Myocyte (in vitro differentiated cells): ENCODE data around the gene LMF2. TPM values are rescaled to one million over a fixed set of nuclear protein-coding genes. Genes with fewer than 3 reads are reported as not detected.

Source experiments
- DNase-seq: peaks from one replicate; pipeline ENCODE4 v3.0.0-alpha.2; 2012; ENCODE audit warnings: low read depth
- total RNA-seq: library from RNA; depleted of rRNA; stranded (reverse); fragments of >200 nt; gene quantifications from 2 replicates; pipeline ENCODE4 v1.2.3, GENCODE V29; 2014

LMF2 gene
- total RNA-seq, 1 donor from 2014 or later = 41.3 TPM

GRCh38 chr22:50504369-50505211 is 2.9 kb downstream of the LMF2 start:
- DNase-seq = no peak

- DNase-seq = no peak
Observed at GRCh38 chr22:50503475-50504145, 3.9 kb downstream of the LMF2 start.

- no peak for DNase-seq
Observed at GRCh38 chr22:50502628-50503474, 4.7 kb downstream of the LMF2 start.

GRCh38 chr22:50502096-50502495 is 5.4 kb downstream of the LMF2 start:
- DNase-seq = no peak

GRCh38 chr22:50500452-50500851 is 7.0 kb downstream of the LMF2 start:
- DNase-seq = no peak

GRCh38 chr22:50498322-50498890 is 9.1 kb downstream of the LMF2 start:
- peak; percentile 66 for DNase-seq

- DNase-seq = no peak
Observed at GRCh38 chr22:50497093-50497492, 10.4 kb downstream of the LMF2 start.

GRCh38 chr22:50490531-50491308 is 16.8 kb downstream of the LMF2 start:
- DNase-seq = no peak

GRCh38 chr22:50489363-50490243 is 17.9 kb downstream of the LMF2 start:
- DNase-seq = no peak

GRCh38 chr22:50488886-50489285 is 18.6 kb downstream of the LMF2 start:
- no peak for DNase-seq

GRCh38 chr22:50488006-50488677 is 19.4 kb downstream of the LMF2 start:
- DNase-seq = no peak

- DNase-seq = no peak
Observed at GRCh38 chr22:50487290-50488005, 20.1 kb downstream of the LMF2 start.

- DNase-seq = no peak
Observed at GRCh38 chr22:50486561-50487289, 20.8 kb downstream of the LMF2 start, which contains the start of gene MIOX. MIOX (plus strand) TSS chr22:50486859; CDS start chr22:50486898, 39 bp downstream.

- no peak for DNase-seq
Observed at GRCh38 chr22:50485221-50486131, 22.0 kb downstream of the LMF2 start.

- DNase-seq = no peak
Observed at GRCh38 chr22:50483977-50484853, 23.3 kb downstream of the LMF2 start.
